ENCODE measurements around the gene NEURL4.

NEURL4 gene

DNA sequence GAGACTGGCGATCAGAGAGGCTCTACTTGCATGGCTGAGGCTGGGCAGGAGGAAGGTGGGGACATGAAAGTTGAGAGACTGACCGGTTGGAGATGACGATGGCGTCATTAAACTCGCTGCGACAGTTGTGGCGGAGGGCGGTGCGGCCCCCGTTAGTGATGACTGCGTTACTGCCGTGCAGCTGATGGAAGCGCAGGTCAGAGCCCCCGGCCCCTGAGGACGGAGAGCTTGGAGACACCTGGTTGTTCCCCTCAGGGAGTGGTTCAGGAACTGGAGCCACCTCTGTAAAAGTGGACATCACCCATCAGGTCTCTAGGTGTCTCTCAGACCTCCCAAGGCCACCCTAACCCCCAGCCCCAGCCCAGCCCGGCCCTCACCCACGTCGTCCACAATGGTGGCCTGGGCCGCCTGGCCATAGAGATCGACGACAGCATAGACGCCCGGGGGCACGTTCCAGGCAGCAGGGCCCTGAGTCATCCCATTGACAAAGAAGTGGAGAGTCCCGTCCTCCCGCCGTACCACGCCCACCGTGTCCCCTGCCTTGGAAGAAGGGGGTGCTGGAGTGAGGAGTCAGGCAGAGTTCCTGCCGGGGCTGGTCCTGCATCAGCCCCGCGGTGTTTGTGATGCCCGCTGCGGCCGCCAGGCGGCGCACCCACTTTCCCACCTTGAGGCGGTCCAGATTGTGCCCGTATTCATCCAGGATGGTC, 5.3 kb downstream of the NEURL4 start:
- Histone ChIP-seq H3K9me3 (ENCODE audit: control insufficient read depth, low read length) (no peaks in the 10 kb centered on the region), H3K36me3 (ENCODE audit: control insufficient read depth, insufficient read depth, low read length) (peaks cover 72% of the 10 kb centered on the region), H3K4me1 (ENCODE audit: control insufficient read depth, insufficient read depth, low read length, poor library complexity, severe bottlenecking) (no peaks in the 10 kb centered on the region), H3K4me3 (ENCODE audit: extremely low read depth, insufficient read depth, low read length, poor library complexity, severe bottlenecking) (no peak overlapping the region), H3K27ac (ENCODE audit: low read depth, low read length, severe bottlenecking) (no peak overlapping the region)
- 70 to 72% methylated on average over 38 to 39 of the region's 39 CpGs for WGBS, 2 experiments (ENCODE audit: insufficient coverage in 2 of 2)

DNA sequence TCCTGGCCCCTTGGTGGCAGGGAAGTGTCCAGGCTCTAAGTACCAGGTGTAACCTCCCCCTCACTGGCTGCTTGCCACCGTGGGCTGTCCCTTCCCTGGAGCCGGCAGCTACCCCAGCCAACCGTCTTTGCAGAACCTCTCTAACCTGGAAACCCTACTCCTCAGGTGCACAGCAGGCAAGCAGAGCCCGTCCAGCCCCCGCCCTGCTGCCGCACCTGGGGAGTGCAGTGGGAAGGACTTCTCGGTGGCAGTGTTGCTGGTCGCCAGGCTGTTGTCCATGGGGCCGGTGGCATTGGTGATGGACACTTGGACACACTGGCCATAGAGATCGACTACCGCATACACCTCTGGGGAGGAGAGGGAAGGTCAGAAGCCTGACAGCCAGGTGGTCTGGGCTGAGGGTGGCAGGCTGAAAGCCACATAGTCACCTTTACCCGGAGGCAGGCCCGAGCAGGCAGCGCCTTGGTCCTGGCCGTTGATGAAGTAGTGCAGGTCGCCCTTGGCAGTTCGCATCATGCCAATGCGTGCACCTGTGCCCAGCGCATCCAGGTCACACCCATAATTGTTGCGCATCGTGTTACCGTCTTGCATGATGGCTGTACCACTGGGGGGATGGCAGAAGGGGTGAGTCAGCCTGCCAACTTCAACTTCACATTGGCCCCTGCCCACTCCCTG, 6.5 kb downstream of the NEURL4 start:
- H3K27ac ChIP-seq (ENCODE audit: low read depth, low read length, severe bottlenecking), result no peak overlapping the region
- H3K4me3 ChIP-seq (ENCODE audit: extremely low read depth, insufficient read depth, low read length, poor library complexity, severe bottlenecking), result no peak overlapping the region
- no peaks in the 10 kb centered on the region for H3K4me1 ChIP-seq (ENCODE audit: control insufficient read depth, insufficient read depth, low read length, poor library complexity, severe bottlenecking)
- 95 to 97% methylated on average over 15 to 22 of the region's 22 CpGs for WGBS, 2 experiments (ENCODE audit: insufficient coverage in 2 of 2)
- no peaks in the 10 kb centered on the region for H3K9me3 ChIP-seq (ENCODE audit: control insufficient read depth, low read length)
- peaks cover 84% of the 10 kb centered on the region for H3K36me3 ChIP-seq (ENCODE audit: control insufficient read depth, insufficient read depth, low read length)

DNA sequence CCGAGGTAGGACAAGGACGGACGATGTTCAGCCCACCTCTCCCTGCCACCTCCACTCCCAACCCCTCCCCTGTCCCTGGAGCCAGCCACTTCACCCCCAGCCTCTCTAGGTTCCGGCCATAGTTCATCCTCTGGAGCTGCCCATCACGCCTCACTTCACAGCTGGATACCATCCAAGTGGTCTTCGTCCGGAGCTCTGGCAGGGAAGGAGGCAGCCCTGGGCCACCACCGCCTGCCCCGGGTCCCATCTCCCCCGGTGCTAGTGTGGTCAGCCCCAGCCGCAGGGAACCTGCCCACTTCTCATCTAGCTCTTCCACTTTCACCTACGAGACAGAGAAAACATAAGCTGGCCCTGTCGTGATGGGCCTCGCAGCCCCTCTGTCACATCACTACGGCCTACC, 7.7 kb downstream of the NEURL4 start:
- no peak overlapping the region for H3K4me3 ChIP-seq (ENCODE audit: extremely low read depth, insufficient read depth, low read length, poor library complexity, severe bottlenecking)
- H3K9me3 ChIP-seq (ENCODE audit: control insufficient read depth, low read length), result no peaks in the 10 kb centered on the region
- no peak overlapping the region for H3K27ac ChIP-seq (ENCODE audit: low read depth, low read length, severe bottlenecking)
- WGBS, 2 experiments (ENCODE audit: insufficient coverage in 2 of 2), result 94 to 99% methylated on average over 14 to 15 of the region's 15 CpGs
- peaks cover 84% of the 10 kb centered on the region for H3K36me3 ChIP-seq (ENCODE audit: control insufficient read depth, insufficient read depth, low read length)
- H3K4me1 ChIP-seq (ENCODE audit: control insufficient read depth, insufficient read depth, low read length, poor library complexity, severe bottlenecking), result no peaks in the 10 kb centered on the region

DNA sequence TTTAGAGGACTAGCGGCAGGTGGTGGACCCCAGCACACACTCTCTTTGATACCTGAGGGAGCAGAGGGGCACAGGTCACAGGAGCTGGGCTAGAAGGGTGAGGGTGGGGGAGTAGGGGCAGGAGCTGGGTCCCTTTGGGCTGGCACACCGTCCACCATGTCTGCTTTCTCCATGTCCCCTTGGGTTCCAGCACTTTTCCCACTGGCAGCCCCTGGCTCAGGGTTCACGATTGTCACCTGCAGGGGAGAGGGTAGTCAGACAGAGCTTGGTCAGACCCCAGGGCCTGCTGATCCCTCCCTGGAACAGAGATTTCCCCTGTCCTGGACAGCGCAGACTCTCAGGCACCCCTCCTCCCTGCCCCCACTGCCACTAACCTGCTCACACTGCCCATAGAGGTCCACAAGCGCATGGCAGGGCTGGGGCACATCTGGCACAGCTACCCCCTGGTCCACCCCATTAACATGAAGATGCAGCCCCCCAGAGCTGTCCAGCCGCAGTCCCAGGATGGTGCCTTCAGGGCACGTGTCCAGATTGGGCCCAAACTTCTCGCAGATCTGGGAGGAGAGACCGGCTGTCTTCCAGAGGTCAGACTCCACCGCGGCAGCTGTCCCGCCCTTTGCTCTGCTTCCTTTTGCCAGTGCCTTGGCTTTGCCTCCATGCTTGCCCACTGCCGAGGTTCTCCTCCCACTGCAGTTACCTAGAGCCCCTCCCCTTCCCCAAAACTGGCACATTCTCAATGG, 10.8 kb downstream of the NEURL4 start:
- 97% methylated on average over 10 of the region's 13 CpGs for WGBS, 2 experiments (ENCODE audit: insufficient coverage in 2 of 2)
- Histone ChIP-seq H3K4me3 (ENCODE audit: extremely low read depth, insufficient read depth, low read length, poor library complexity, severe bottlenecking) (no peak overlapping the region), H3K9me3 (ENCODE audit: control insufficient read depth, low read length) (no peaks in the 10 kb centered on the region), H3K27ac (ENCODE audit: low read depth, low read length, severe bottlenecking) (no peak overlapping the region), H3K4me1 (ENCODE audit: control insufficient read depth, insufficient read depth, low read length, poor library complexity, severe bottlenecking) (peaks cover 19% of the 10 kb centered on the region), H3K36me3 (ENCODE audit: control insufficient read depth, insufficient read depth, low read length) (peaks cover 74% of the 10 kb centered on the region)

DNA sequence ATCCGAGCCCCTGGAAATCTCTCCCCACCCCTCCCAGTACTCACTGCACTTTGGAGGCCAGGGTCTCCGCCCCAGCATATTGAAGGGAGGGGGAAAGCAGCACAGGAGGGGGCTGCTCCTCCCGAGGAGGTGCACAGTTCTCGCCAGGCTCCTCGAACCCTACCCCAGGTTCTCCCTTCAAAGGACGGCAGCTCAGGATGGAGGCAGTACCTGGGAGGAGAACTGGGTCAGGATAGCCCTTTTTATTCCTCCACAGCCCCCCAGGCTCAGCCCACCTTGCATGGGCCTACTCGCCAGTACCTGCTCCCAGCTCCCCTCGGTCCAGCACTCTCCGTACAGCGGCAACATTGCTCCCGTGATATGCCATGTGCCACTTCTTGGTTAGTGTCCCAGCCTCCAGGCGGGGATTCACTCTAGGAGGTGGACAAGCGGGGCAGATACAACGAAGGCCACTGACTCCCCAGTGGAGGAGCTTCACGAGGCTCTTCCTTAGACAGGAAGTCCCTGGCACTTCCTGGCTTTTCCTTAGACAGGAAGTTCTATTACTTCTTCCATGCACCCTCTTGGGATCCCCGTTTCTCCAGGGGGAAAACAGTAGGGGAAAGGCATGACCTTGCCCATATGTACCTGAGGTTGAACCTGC, 11.9 kb downstream of the NEURL4 start:
- H3K36me3 ChIP-seq (ENCODE audit: control insufficient read depth, insufficient read depth, low read length), result peaks cover 74% of the 10 kb centered on the region
- 95 to 96% methylated on average over 12 to 13 of the region's 16 CpGs for WGBS, 2 experiments (ENCODE audit: insufficient coverage in 2 of 2)

DNA sequence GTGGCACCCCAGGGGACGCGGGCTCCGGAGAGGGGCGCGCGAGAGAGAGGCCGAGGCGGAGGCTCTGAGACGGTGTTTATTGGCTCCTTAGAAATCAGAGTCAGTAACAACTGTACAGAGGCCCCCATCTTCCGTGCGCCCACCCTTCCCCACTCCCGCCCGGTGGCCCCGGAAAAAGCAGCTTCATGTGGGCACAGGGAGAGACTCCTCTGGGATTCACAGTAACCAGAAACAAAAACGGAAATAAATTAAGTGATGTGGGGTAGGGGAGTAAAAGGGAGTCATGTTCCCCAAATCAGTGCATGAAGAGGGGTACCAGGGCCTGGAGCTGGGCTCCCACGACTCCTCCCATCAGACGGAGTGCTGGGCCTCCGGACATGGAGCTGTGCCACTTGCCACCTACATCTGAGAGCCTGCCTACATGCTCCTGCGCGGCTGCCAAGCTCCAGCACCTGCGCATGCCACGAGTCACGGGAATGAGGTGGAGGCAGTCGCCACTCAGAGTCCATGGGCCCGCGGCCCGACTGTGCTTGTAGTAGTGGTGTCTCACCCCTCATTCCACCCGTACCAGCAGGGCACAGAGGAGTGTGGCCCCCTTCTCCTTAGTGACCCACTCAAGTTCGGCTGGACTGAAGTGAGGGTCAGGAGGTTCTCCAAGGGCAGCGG, 13.4 kb downstream of the NEURL4 start:
- peak overlapping the region; percentile 67 for H3K27ac ChIP-seq (ENCODE audit: low read depth, low read length, severe bottlenecking)
- H3K36me3 ChIP-seq (ENCODE audit: control insufficient read depth, insufficient read depth, low read length), result peaks cover 73% of the 10 kb centered on the region
- WGBS, 2 experiments (ENCODE audit: insufficient coverage in 2 of 2), result 53 to 93% methylated on average over 15 to 24 of the region's 30 CpGs
- no peaks in the 10 kb centered on the region for H3K9me3 ChIP-seq (ENCODE audit: control insufficient read depth, low read length)
- H3K4me1 ChIP-seq (ENCODE audit: control insufficient read depth, insufficient read depth, low read length, poor library complexity, severe bottlenecking), result peaks cover 28% of the 10 kb centered on the region
- H3K4me3 ChIP-seq (ENCODE audit: extremely low read depth, insufficient read depth, low read length, poor library complexity, severe bottlenecking), result peak overlapping the region; percentile 64

More for the DNA sequence above, 11.9 kb downstream of the NEURL4 start:
- H3K4me1 ChIP-seq (ENCODE audit: control insufficient read depth, insufficient read depth, low read length, poor library complexity, severe bottlenecking), result peaks cover 24% of the 10 kb centered on the region
- H3K27ac ChIP-seq (ENCODE audit: low read depth, low read length, severe bottlenecking), result no peak overlapping the region
- H3K9me3 ChIP-seq (ENCODE audit: control insufficient read depth, low read length), result no peaks in the 10 kb centered on the region
- H3K4me3 ChIP-seq (ENCODE audit: extremely low read depth, insufficient read depth, low read length, poor library complexity, severe bottlenecking), result no peak overlapping the region

DNA sequence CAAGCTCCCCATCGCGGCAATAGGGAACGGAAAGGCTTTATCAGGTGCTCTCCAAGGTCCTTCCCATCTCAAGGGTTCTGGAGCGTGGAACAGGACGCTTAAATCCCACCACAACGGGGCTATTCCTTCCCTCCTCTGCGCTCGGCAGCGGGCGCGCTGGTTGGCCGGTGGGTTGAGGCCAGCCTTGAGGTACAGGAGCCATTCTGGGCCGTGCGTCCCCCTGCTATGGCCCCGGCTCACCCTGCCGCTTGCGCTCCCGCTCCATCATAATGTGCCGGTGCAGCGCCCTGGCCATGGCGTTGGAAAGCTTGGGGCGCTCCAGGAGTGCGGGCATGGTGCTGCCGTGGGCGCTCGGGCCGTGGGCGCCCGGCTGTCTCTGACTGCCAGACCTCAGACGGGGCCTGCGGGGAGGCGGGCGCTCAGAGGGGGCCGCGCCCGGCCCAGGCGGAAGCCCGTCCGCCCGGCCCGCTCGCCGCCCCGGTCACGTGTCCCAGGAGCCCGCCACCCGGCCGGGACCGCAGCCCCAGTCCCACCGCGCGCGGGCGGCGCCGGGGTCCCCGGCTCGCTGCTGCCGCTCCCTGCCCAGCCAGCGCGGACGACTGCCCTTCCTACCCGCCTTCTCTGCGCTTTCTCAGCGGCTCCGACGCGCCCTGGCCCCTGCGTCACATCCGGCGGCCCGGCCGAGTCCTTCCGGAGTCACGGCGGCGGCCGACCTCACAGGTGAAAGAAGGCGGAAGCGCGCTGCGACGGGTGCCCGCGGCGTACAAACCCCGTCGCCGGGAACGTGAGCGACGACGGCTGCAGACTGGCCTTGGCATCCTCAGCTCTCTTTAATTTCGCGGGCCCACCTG, 14.2 kb downstream of the NEURL4 start, which contains the start of gene GPS2:
Gene GPS2 (minus strand): TSS at position 642 of the 851 bp plus-strand sequence. CDS start 308 bp downstream, at position 334.
- peak within 1 kb of the TSS; percentile 67 for H3K27ac ChIP-seq (ENCODE audit: low read depth, low read length, severe bottlenecking)
- H3K4me3 ChIP-seq (ENCODE audit: extremely low read depth, insufficient read depth, low read length, poor library complexity, severe bottlenecking), result peak within 1 kb of the TSS; percentile 64
- peaks cover 28% of the 10 kb centered on the region for H3K4me1 ChIP-seq (ENCODE audit: control insufficient read depth, insufficient read depth, low read length, poor library complexity, severe bottlenecking)
- peaks cover 73% of the 10 kb centered on the region for H3K36me3 ChIP-seq (ENCODE audit: control insufficient read depth, insufficient read depth, low read length)
- H3K9me3 ChIP-seq (ENCODE audit: control insufficient read depth, low read length), result no peaks in the 10 kb centered on the region
- 1% methylated on average over 86 to 93 of the region's 95 CpGs for WGBS, 2 experiments (ENCODE audit: insufficient coverage in 2 of 2)

DNA sequence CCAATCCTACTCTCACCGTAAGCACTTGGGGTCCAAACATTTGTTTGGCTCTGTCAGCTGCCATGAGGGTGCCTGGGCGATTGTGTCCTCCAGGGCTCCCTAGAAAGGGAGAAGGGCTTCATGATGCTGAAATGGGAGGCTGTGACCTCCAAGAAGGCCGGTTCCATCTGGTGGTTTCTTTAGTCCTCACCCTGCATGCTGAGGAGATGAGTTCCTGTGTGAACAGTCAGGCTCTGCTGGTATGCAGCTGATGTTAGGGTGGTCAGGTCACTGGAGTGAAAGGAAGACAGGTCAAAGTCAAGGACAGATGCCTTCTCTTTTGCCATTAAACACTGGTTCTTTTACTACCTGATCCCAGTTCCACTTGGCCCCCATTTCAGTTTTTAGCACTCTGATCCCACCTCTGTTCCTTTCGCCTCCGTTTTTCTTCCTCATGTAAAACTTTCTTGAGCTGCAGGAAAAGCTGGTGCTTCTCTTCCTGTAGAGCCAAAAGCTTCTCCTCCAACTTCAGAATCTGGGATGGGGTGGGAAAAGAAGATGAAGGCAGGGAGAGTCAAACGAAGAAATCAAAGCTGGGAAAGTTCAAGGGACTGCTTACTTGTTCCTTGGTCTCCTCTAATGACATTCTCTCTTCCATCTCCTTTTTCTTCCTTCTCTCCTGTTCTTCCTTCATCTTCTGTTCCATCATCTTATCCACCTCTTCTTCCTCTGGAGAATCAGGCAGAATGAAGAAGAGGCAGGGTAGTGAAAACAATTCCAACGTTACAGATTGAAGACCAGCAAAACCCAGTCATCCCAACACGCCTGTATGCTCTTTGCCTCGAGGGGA, 15.0 kb downstream of the NEURL4 start:
- H3K36me3 ChIP-seq (ENCODE audit: control insufficient read depth, insufficient read depth, low read length), result peaks cover 79% of the 10 kb centered on the region
- H3K27ac ChIP-seq (ENCODE audit: low read depth, low read length, severe bottlenecking), result peak overlapping the region; percentile 67
- 33 to 55% methylated on average over 4 to 7 of the region's 9 CpGs for WGBS, 2 experiments (ENCODE audit: insufficient coverage in 2 of 2)

More for the DNA sequence above, 15.0 kb downstream of the NEURL4 start:
- Histone ChIP-seq H3K4me3 (ENCODE audit: extremely low read depth, insufficient read depth, low read length, poor library complexity, severe bottlenecking) (peak overlapping the region; percentile 64), H3K9me3 (ENCODE audit: control insufficient read depth, low read length) (no peaks in the 10 kb centered on the region), H3K4me1 (ENCODE audit: control insufficient read depth, insufficient read depth, low read length, poor library complexity, severe bottlenecking) (peaks cover 34% of the 10 kb centered on the region)
